Measurements from ENCODE around the gene DNAH10. TPM values are rescaled to one million over a fixed set of nuclear protein-coding genes. Genes with fewer than 3 reads are reported as not detected.

Gene DNAH10
- total and polyA plus RNA-seq, 2 of the 13 experiments (the other 11 are each of a cell fraction or from before 2014, with no cell fraction given): 0.01 to 0.02 TPM

DNA sequence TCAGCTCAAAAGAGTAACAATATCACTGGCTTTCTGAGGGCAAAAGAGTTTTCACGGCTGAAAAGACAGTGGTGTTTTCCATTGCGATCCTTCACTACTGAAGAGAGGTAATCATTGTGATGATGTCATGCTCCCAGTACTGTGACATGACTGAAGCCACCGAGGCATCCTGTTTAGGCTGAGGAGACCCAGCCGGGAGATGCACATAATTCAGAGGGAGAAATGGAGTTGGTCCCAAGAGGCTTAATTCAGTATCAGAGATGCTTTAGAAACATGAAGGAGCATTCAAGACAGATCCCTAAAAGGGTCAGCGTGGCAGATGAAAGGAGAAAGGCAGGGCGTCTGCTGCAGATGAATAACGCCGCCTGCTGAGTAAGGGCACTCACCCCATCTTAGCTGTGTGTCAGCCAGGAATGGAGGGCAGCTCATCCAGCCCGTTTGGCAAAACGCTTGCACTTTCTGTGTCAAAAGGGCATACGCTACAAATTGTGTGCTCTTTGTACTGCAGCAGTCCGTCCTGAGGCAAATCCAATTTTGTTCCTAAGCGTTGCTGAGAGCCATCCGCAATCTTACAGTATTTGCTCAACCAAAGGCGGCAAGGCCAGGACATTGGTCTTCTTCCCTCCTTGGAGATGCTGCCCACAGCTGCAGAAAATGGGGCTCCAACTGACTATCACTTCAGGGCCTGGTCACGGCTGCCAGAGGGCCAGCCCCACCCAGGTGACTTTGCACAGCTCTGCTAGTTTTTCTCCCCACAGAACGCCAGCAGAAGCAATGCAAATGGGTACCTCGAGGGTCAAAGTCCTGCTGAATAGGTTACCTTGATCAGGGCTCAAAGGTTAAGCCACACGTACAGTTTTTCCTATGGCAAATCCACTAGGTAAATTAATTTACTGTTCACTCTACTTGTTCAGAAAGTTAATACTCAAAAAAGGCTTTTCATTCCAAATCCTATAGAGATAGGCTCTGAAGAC, 187.0 kb downstream of the DNAH10 start (continued):
- TF ChIP-seq SOX6 (IDR thresholded peaks at IDR 0.05): no peak
- TF ChIP-seq SOX6 (CRISPR knock-in tag; IDR thresholded peaks at IDR 0.05): peak; percentile 48; the same call in 1 of the 2 replicates
- 0 out of 2 replicates have a peak, but pooled peaks have one; percentile 19 for TF ChIP-seq MED1 (CRISPR knock-in tag; IDR thresholded peaks at IDR 0.05)
- TF ChIP-seq, protein P1, sequence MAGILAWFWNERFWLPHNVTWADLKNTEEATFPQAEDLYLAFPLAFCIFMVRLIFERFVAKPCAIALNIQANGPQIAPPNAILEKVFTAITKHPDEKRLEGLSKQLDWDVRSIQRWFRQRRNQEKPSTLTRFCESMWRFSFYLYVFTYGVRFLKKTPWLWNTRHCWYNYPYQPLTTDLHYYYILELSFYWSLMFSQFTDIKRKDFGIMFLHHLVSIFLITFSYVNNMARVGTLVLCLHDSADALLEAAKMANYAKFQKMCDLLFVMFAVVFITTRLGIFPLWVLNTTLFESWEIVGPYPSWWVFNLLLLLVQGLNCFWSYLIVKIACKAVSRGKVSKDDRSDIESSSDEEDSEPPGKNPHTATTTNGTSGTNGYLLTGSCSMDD (CRISPR knock-in tag; IDR thresholded peaks at IDR 0.05): no peak
- peak; percentile 95 for TF ChIP-seq NCOR1 (IDR thresholded peaks at IDR 0.05; ENCODE audit: borderline replicate concordance, low read length)
- peak; percentile 62; the same call in 1 of the 2 replicates for TF ChIP-seq KLF12 (CRISPR knock-in tag; IDR thresholded peaks at IDR 0.05; ENCODE audit: borderline replicate concordance)
- TF ChIP-seq ZGPAT (CRISPR knock-in tag; IDR thresholded peaks at IDR 0.05): peak; percentile 43; the same call in 1 of the 2 replicates
- peak; percentile 62 for TF ChIP-seq ZNF687 (CRISPR knock-in tag; IDR thresholded peaks at IDR 0.05)
- no peak; the same call in 1 of the 2 replicates for TF ChIP-seq ZMYM4 (CRISPR knock-in tag; IDR thresholded peaks at IDR 0.05)
- 0 out of 2 replicates have a peak, but pooled peaks have one; percentile 34 for TF ChIP-seq ZNF83 (CRISPR knock-in tag; IDR thresholded peaks at IDR 0.05; ENCODE audit: borderline replicate concordance)
- peak; percentile 31; the same call in 1 of the 2 replicates for TF ChIP-seq UBTF (CRISPR knock-in tag; IDR thresholded peaks at IDR 0.05)
- peak; percentile 63; the same call in 1 of the 2 replicates for TF ChIP-seq PHF21A (CRISPR knock-in tag; IDR thresholded peaks at IDR 0.05)
- TF ChIP-seq ZNF331 (CRISPR knock-in tag; IDR thresholded peaks at IDR 0.05): 0 out of 2 replicates have a peak, but pooled peaks have one; percentile 40
- TF ChIP-seq, protein P2, sequence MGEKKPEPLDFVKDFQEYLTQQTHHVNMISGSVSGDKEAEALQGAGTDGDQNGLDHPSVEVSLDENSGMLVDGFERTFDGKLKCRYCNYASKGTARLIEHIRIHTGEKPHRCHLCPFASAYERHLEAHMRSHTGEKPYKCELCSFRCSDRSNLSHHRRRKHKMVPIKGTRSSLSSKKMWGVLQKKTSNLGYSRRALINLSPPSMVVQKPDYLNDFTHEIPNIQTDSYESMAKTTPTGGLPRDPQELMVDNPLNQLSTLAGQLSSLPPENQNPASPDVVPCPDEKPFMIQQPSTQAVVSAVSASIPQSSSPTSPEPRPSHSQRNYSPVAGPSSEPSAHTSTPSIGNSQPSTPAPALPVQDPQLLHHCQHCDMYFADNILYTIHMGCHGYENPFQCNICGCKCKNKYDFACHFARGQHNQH (CRISPR knock-in tag; IDR thresholded peaks at IDR 0.05): no peak
